HG03159 (cell line): ENCODE data around the gene MCF2L.

ENCODE experiments used
- ATAC-seq: cut with Tn5 transposase; IDR thresholded peaks from one replicate; pipeline ENCODE4 v1.9.1; 2021; ENCODE audit warnings: mild to moderate bottlenecking, moderate library complexity; ENCODE audit not compliant: unreplicated experiment

Gene MCF2L

GRCh38 chr13:113014752-113015745, 46.0 kb downstream of the MCF2L start:
- no peak for ATAC-seq

DNA sequence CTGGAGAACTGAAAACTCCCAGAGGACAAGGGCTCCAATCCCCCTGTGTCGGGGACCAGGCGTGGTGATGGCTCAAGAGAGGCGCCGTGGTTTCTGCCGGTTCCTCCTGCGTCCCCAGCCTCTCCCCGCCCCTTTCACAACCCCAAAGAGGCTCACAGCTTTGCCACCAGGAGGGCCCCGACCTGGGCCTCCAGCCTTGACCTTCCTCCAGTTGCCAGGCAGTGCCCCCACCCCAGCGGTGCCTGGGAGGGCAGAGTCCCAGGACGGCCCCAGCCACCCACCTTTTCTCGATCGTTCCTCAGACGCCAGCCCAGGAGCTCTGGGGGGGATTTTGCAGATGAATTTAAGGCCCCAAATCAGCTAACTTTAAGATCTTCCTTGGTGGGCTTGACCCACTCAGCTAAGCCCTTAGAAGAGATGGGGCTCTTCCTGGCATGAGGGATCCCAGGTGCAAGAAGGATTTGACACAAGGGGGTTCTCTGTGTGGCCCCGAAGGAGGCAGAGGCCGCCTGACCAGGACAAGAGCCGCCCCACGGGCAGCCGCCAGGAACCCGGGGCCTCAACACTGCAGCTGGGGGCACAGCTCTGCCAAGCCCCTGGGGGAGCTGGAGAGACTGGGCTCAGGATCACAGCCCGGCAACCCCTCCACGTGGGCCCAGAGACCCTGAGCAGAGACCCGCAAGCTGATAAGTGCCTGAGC, 47.0 kb downstream of the MCF2L start:
- ATAC-seq: no peak

DNA sequence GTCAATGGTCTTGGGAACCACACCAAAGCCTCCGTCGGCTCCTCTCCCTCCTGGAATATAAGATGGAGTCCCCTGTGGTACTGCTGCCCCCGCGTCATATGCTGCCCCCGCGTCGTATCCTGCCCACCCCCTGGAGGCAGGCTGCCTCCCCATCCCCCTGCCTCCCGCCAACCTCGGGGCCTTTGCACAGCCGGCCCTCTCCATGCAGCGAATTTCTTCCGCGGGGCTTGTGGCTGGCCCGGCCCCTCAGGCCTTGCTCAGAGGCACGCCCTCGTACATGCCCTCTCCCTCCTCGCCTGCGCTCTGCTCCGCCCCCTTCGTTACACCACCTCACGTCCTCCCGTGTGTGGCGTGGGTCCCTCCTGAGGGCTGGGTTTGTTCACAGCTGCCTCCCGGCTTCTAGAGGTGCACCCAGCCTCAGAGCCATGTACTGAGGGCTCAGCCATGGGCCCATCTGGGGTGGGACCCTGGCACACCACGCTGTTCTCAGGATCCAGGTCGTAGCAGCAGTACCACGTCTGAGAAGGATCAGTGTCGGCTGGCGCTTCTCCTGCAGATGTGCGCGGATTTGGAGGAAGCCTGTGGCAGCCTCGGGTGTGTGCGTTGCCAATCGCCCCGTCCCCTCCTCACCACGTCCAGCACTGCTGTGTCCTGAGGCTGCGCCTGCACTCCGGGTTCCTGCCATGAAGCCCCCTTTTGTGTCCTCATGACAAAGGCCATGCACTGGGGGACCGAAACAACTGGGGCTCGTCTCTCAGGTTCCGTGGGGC, 47.7 kb downstream of the MCF2L start:
- no peak for ATAC-seq

DNA sequence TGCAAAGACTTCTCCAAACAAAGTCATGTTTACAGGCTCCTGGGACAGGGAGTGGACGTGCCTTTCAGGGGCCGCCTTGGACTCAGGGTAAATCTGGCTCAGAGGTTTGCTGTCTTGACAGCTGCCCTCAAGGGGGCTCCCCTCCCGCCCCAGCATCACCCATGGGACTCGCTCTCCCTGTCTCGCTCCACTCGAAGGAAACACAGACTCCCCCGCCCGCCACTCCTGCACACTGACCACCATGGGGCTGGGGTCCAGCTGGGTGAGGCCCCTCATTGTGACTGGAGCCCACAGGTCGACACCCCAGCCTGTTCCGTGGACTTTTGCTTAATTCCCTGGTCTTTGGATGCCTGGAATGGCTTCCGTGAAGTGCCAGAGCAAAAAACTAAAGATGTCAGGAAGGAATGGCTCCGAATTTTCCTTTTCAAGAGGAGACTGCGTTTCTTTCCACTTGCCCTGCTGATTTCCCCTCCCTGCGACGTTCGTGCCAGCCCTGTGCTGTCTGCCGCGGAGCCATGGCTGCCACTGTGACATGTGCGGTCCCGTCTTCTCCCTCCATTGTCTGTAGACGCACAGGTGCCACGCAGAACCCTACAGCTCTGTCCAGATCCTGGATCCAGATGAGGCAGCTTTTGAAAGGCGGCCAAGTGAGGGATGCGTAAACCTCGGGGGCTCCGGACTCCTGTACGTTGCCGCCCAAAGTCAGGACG, 48.6 kb downstream of the MCF2L start:
- ATAC-seq: no peak

GRCh38 chr13:113018676-113019465, 49.9 kb downstream of the MCF2L start:
- ATAC-seq: no peak

GRCh38 chr13:113020323-113021080, 51.5 kb downstream of the MCF2L start:
- ATAC-seq: no peak

- no peak for ATAC-seq
Observed at GRCh38 chr13:113021391-113021790, 52.4 kb downstream of the MCF2L start.

GRCh38 chr13:113021811-113022210, 52.8 kb downstream of the MCF2L start:
- ATAC-seq: no peak

GRCh38 chr13:113022391-113022744, 53.4 kb downstream of the MCF2L start:
- ATAC-seq: no peak

GRCh38 chr13:113022745-113023574, 53.9 kb downstream of the MCF2L start:
- no peak for ATAC-seq

DNA sequence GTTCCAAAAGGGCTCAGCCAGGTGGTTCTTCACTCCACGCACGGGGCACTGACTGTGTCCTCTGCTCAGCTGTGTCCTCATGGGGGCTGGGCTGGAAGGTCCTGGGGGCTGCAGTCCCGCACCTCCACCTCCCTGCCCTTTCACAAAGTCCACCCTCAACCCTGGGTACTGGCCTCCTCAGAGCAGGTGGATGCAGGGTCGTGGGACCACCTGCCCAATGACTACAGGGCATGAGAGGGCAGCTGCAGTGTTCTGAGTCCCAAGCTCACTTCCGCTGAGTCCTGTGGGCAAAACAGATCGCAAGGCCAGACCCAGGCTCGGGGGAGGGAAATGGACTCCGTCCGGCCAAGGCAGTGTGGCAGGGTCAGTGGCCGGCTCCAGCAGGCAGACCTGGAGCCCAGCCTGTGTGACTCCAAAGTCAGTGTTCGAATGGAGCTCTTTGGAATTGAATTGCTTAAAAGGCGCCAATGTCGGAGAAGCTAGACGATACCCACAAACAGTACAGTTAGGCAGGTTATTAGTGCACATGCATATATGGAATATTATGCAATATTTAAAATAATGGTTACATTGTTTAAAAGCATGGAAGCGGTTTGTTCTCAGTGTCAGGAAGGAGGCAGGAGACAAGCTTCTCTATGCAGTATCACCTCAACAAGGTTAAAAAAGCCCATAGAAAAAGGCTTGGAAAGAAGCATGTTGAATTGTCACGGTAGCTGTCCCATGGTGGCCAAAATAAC, 54.8 kb downstream of the MCF2L start:
- no peak for ATAC-seq

- ATAC-seq: no peak
Observed at GRCh38 chr13:113024466-113024865, 55.5 kb downstream of the MCF2L start.

GRCh38 chr13:113026391-113026910, 57.4 kb downstream of the MCF2L start:
- ATAC-seq: no peak

DNA sequence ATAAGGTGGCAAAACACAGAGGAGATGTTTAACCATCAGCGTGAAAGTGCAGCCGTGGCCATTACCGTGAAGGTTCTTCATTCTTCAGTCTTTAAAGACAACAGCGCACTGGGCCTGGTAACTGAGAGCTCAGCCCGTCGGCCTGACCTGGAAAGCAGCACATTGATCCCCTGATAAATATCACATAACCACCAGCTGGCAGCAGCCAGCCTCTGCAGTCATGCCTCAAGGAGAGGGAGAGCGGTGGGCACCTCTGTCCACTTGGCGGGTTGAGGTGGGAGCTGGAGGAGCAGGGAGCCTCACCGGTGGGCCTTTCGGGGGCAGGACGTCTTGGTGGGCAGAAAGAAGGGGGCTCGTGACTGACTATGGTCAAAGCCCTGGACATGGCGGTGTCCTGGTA, 58.1 kb downstream of the MCF2L start:
- ATAC-seq: no peak

- ATAC-seq: no peak
Observed at GRCh38 chr13:113027566-113027965, 58.6 kb downstream of the MCF2L start.

DNA sequence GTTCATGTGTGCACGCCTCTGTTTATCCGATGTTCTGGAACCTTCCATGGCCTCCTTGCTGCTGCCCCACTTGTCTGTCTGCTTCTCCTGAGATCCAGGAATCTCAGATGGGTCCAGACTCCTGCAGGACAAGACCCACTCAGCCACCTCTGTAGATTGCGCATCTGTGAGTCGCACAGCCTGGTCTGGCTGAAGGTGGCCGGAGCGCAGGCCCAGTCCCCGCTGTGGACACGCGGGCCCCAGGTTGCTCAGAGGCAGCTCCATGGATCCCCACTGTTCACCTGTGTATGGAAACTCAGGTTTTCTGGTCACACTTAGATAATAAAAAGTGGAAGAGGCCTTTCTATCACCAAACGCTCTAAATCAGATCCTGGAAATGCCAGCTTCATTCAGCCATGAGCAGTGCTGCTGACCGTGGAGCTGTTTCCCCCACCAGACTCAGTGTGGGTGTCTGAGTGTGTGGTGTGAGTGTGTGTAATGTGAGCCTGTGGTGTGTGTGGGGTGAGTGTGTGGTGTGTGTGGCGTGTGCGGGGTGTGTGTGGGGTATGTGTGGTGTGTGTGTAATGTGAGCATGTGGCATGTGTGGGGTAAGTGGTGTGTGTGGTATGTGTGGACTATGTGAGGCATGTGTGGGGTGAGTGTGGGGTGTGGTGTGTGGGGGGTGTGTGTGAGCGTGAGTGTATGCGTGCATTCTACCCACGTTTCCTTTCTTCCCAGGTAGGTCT, 59.5 kb downstream of the MCF2L start:
- no peak for ATAC-seq

- no peak for ATAC-seq
Observed at GRCh38 chr13:113029061-113029445, 60.0 kb downstream of the MCF2L start.
